ENCODE results near the gene MAPK9.

The MAPK9 gene

GRCh38 chr5:180338001-180338707, 46.3 kb upstream of the MAPK9 start:
- no peak overlapping the region for H3K18ac ChIP-seq (ENCODE audit: low read length)
- H3K79me1 ChIP-seq (ENCODE audit: low read depth, low read length): peaks cover 8% of the 10 kb centered on the region
- H4K91ac ChIP-seq (ENCODE audit: low read depth, low read length, poor library complexity): no peak overlapping the region
- H2BK120ac ChIP-seq (ENCODE audit: low read depth, low read length): no peak overlapping the region
- H2BK5ac ChIP-seq (ENCODE audit: low read length): no peak overlapping the region
- DNase-seq (ENCODE audit: low spot score): no peak
- no peak overlapping the region for H2BK12ac ChIP-seq (ENCODE audit: low read length)
- no peak overlapping the region for H2AK5ac ChIP-seq (ENCODE audit: low read depth, low read length)
- no peak overlapping the region for H2BK15ac ChIP-seq (ENCODE audit: low read length)
- no peak overlapping the region for H3K4me3 ChIP-seq (ENCODE audit: low read length in 2 of 2)
- no CpG with 5 or more reads among the region's 22 CpGs for WGBS, 2 donors (ENCODE audit: extremely low coverage in 2 of 2, insufficient read length in 2 of 2, insufficient replicate concordance in 1 of 2)
- no peak overlapping the region for H3K14ac ChIP-seq (ENCODE audit: low read length)
- H3K36me3 ChIP-seq (replicated peaks in 1 of 2; ENCODE audit: control insufficient read depth in 2 of 2, insufficient read depth in 2 of 2, low read length in 2 of 2): peaks cover 42 to 46% of the 10 kb centered on the region in 2 donors
- H3K4ac ChIP-seq (ENCODE audit: low read length): no peak overlapping the region
- H3K4me2 ChIP-seq (ENCODE audit: insufficient read depth, low read length, poor library complexity, severe bottlenecking): no peak overlapping the region
- H3K27ac ChIP-seq (replicated peaks; ENCODE audit: low read length): no peak overlapping the region
- H3K23ac ChIP-seq (ENCODE audit: low read depth, low read length, poor library complexity): no peak overlapping the region
- H3K4me1 ChIP-seq (ENCODE audit: control insufficient read depth in 2 of 2, insufficient read depth in 1 of 2, low read depth in 1 of 2, low read length in 2 of 2): peaks cover 1 to 3% of the 10 kb centered on the region in 2 donors
- H3K9me3 ChIP-seq (replicated peaks in 1 of 2; ENCODE audit: control insufficient read depth in 2 of 2, insufficient read depth in 1 of 2, low read depth in 1 of 2, low read length in 2 of 2): peaks cover 0 to 2% of the 10 kb centered on the region in 2 donors
- H3K9ac ChIP-seq (ENCODE audit: low read depth, low read length, poor library complexity): no peak overlapping the region
- no peak overlapping the region for H2AFZ ChIP-seq (ENCODE audit: low read length)
- H4K8ac ChIP-seq (ENCODE audit: low read depth, low read length): no peak overlapping the region
- H3K27me3 ChIP-seq (ENCODE audit: control insufficient read depth in 3 of 3, insufficient read depth in 3 of 3, low read depth in 1 of 3, low read length in 3 of 3): no peaks in the 10 kb centered on the region

- no peak for DNase-seq (ENCODE audit: low spot score)
- Histone ChIP-seq H3K27me3 (ENCODE audit: control insufficient read depth in 3 of 3, insufficient read depth in 3 of 3, low read depth in 1 of 3, low read length in 3 of 3) (no peaks in the 10 kb centered on the region), H2BK12ac (ENCODE audit: low read length) (no peak overlapping the region), H3K4me3 (ENCODE audit: low read length in 2 of 2) (no peak overlapping the region), H4K8ac (ENCODE audit: low read depth, low read length) (no peak overlapping the region), H4K91ac (ENCODE audit: low read depth, low read length, poor library complexity) (no peak overlapping the region), H2BK15ac (ENCODE audit: low read length) (no peak overlapping the region), H3K14ac (ENCODE audit: low read length) (no peak overlapping the region), H3K4me2 (ENCODE audit: insufficient read depth, low read length, poor library complexity, severe bottlenecking) (no peak overlapping the region), H3K79me1 (ENCODE audit: low read depth, low read length) (peaks cover 7% of the 10 kb centered on the region), H3K18ac (ENCODE audit: low read length) (no peak overlapping the region), H2BK5ac (ENCODE audit: low read length) (no peak overlapping the region), H3K4me1 (ENCODE audit: control insufficient read depth in 2 of 2, insufficient read depth in 1 of 2, low read depth in 1 of 2, low read length in 2 of 2) (peaks cover 0 to 4% of the 10 kb centered on the region in 2 donors), H2AFZ (ENCODE audit: low read length) (no peak overlapping the region), H3K36me3 (replicated peaks in 1 of 2; ENCODE audit: control insufficient read depth in 2 of 2, insufficient read depth in 2 of 2, low read length in 2 of 2) (peaks cover 42 to 46% of the 10 kb centered on the region in 2 donors), H3K23ac (ENCODE audit: low read depth, low read length, poor library complexity) (peak overlapping the region; percentile 48), H3K9ac (ENCODE audit: low read depth, low read length, poor library complexity) (no peak overlapping the region), H2AK5ac (ENCODE audit: low read depth, low read length) (no peak overlapping the region), H3K4ac (ENCODE audit: low read length) (no peak overlapping the region), H3K9me3 (replicated peaks in 1 of 2; ENCODE audit: control insufficient read depth in 2 of 2, insufficient read depth in 1 of 2, low read depth in 1 of 2, low read length in 2 of 2) (peaks cover 0 to 2% of the 10 kb centered on the region in 2 donors), H3K27ac (replicated peaks; ENCODE audit: low read length) (no peak overlapping the region), H2BK120ac (ENCODE audit: low read depth, low read length) (no peak overlapping the region)
- WGBS, 2 donors (ENCODE audit: extremely low coverage in 2 of 2, insufficient read length in 2 of 2, insufficient replicate concordance in 1 of 2): no CpG with 5 or more reads among the region's 34 CpGs
Observed at GRCh38 chr5:180336234-180337020, 44.5 kb upstream of the MAPK9 start.

- no peak overlapping the region for H2BK15ac ChIP-seq (ENCODE audit: low read length)
- no CpG with 5 or more reads among the region's 19 CpGs for WGBS, 2 donors (ENCODE audit: extremely low coverage in 2 of 2, insufficient read length in 2 of 2, insufficient replicate concordance in 1 of 2)
- peak overlapping the region; percentile 92 for H3K14ac ChIP-seq (ENCODE audit: low read length)
- H3K36me3 ChIP-seq (replicated peaks in 1 of 2; ENCODE audit: control insufficient read depth in 2 of 2, insufficient read depth in 2 of 2, low read length in 2 of 2): peaks cover 43 to 49% of the 10 kb centered on the region in 2 donors
- H2AFZ ChIP-seq (ENCODE audit: low read length): no peak overlapping the region
- H3K27me3 ChIP-seq (ENCODE audit: control insufficient read depth in 3 of 3, insufficient read depth in 3 of 3, low read depth in 1 of 3, low read length in 3 of 3): no peaks in the 10 kb centered on the region
- H2AK5ac ChIP-seq (ENCODE audit: low read depth, low read length): no peak overlapping the region
- no peak overlapping the region for H4K8ac ChIP-seq (ENCODE audit: low read depth, low read length)
- peaks cover 0 to 6% of the 10 kb centered on the region in 2 donors for H3K4me1 ChIP-seq (ENCODE audit: control insufficient read depth in 2 of 2, insufficient read depth in 1 of 2, low read depth in 1 of 2, low read length in 2 of 2)
- peak overlapping the region in 1 of 2 donors; percentile 44 for H3K4me3 ChIP-seq (ENCODE audit: low read length in 2 of 2)
- no peak overlapping the region for H4K91ac ChIP-seq (ENCODE audit: low read depth, low read length, poor library complexity)
- no peak overlapping the region for H2BK12ac ChIP-seq (ENCODE audit: low read length)
- peak overlapping the region; percentile 39 for H3K9ac ChIP-seq (ENCODE audit: low read depth, low read length, poor library complexity)
- no peak overlapping the region for H2BK120ac ChIP-seq (ENCODE audit: low read depth, low read length)
- H3K79me1 ChIP-seq (ENCODE audit: low read depth, low read length): peaks cover 4% of the 10 kb centered on the region
- no peak overlapping the region for H3K4ac ChIP-seq (ENCODE audit: low read length)
- no peak overlapping the region for H3K4me2 ChIP-seq (ENCODE audit: insufficient read depth, low read length, poor library complexity, severe bottlenecking)
- H3K9me3 ChIP-seq (replicated peaks in 1 of 2; ENCODE audit: control insufficient read depth in 2 of 2, insufficient read depth in 1 of 2, low read depth in 1 of 2, low read length in 2 of 2): peaks cover 0 to 2% of the 10 kb centered on the region in 2 donors
- no peak for DNase-seq (ENCODE audit: low spot score)
- no peak overlapping the region for H3K18ac ChIP-seq (ENCODE audit: low read length)
- no peak overlapping the region for H3K27ac ChIP-seq (replicated peaks; ENCODE audit: low read length)
- H3K23ac ChIP-seq (ENCODE audit: low read depth, low read length, poor library complexity): no peak overlapping the region
- no peak overlapping the region for H2BK5ac ChIP-seq (ENCODE audit: low read length)
Observed at GRCh38 chr5:180335614-180336233, 43.8 kb upstream of the MAPK9 start.
